GM12865 (cell line): Measurements from ENCODE around the gene VSIG10.
"Not testable (repeated sequence)": the region's sequence is repeated elsewhere in the genome, so short reads cannot be mapped to it uniquely, and the experiment has no call there.

ENCODE experiments used
- DNase-seq: peaks from one replicate; pipeline ENCODE4 v3.0.0; 2010; ENCODE audit warnings: low read depth
- H3K4me3 ChIP-seq: 2 replicates; pipeline ENCODE4 v1.5.1; 2011; ENCODE audit warnings: mild to moderate bottlenecking, low read depth, low read length, control low read depth
- TF ChIP-seq, protein P1 (sequence below): IDR thresholded peaks from 2 replicates; pipeline ENCODE4 v1.5.1; 2011; ENCODE audit warnings: low read length, control low read depth, low read depth, inconsistent platforms; ENCODE audit not compliant: insufficient read depth; ENCODE audit errors: missing control alignments

Gene VSIG10

DNA sequence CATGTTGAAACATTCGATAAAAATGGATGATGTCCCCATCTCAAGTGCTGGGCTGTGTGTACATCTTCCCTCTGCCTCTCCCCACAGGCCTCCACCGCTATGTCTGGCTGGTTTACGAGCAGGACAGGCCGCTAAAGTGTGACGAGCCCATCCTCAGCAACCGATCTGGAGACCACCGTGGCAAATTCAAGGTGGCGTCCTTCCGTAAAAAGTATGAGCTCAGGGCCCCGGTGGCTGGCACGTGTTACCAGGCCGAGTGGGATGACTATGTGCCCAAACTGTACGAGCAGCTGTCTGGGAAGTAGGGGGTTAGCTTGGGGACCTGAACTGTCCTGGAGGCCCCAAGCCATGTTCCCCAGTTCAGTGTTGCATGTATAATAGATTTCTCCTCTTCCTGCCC lies 40.7 kb upstream of the VSIG10 start:
- TF ChIP-seq, protein P1, sequence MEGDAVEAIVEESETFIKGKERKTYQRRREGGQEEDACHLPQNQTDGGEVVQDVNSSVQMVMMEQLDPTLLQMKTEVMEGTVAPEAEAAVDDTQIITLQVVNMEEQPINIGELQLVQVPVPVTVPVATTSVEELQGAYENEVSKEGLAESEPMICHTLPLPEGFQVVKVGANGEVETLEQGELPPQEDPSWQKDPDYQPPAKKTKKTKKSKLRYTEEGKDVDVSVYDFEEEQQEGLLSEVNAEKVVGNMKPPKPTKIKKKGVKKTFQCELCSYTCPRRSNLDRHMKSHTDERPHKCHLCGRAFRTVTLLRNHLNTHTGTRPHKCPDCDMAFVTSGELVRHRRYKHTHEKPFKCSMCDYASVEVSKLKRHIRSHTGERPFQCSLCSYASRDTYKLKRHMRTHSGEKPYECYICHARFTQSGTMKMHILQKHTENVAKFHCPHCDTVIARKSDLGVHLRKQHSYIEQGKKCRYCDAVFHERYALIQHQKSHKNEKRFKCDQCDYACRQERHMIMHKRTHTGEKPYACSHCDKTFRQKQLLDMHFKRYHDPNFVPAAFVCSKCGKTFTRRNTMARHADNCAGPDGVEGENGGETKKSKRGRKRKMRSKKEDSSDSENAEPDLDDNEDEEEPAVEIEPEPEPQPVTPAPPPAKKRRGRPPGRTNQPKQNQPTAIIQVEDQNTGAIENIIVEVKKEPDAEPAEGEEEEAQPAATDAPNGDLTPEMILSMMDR, result no peak
- DNase-seq, result no peak
- no peak overlapping the region for H3K4me3 ChIP-seq

DNA sequence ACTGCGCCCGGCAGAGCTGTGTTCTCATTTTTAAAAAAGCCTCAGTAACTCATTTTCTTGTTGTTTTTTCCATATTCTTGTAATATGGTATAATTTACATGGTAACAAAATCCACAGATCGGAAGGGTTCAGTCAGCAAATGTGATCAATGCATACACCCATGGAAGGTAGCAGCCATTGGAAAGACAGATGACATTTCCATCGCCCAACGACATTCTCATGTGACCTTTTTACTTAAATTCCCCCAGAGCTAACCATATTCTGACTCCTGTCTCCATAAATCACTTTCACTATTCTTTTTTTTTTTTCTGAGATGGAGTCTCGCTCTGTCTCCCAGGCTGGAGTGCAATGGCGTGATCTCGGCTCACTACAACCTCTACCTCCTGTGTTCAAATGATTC lies 37.0 kb upstream of the VSIG10 start:
- DNase-seq, result no peak
- H3K4me3 ChIP-seq, result no peak overlapping the region
- TF ChIP-seq, protein P1, result no peak

DNA sequence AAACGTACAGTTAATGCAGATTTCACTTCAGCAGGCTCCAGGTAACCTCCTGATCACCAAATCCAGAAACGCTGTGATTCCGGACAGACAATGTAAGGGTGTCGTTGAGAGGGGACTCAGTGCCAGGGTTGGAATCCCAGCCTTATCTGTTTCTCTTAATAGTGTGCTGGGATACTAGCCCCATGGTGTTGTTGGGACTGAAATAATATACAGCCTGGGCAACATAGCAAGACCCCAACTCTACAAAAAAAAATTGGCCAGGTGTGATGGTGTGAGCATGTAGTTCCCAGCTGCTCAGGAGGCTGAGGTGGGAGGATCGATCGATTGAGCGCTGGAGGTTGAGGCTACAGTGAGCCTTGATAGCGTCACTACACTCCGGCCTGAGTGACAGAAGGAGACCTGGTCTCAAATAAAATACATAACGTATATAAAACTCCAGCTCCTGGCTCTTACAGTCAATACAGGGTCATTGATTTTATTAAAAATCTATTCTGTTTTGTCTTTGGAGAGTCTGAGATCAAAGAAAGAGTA lies 33.4 kb upstream of the VSIG10 start:
- TF ChIP-seq, protein P1, result no peak
- DNase-seq, result no peak
- H3K4me3 ChIP-seq, result peak overlapping the region; percentile 88

DNA sequence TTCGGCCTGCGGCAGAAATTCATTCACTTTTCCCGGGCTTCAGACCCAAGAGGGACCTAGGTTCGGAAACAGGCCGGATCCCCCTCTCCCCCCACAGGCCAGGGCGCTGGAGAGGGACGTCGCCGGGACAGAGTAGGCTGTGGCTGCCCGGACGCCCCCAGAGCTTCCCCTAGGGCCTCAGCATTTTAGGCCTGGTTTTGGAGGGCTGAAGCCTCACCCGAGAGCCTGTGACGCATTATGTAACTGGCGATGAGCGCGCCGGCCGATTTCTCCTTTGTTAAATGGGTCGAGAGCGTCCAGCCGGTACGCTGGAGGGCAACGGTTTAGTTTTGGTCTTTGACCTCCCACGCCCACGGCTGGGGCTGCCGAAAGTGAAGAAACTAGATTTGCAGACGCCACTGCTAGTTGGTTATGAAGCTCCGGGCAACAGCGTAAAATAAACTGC lies 32.8 kb upstream of the VSIG10 start:
- peak overlapping the region; percentile 88 for H3K4me3 ChIP-seq
- DNase-seq, result peak; percentile 77
- TF ChIP-seq, protein P1, result no peak

DNA sequence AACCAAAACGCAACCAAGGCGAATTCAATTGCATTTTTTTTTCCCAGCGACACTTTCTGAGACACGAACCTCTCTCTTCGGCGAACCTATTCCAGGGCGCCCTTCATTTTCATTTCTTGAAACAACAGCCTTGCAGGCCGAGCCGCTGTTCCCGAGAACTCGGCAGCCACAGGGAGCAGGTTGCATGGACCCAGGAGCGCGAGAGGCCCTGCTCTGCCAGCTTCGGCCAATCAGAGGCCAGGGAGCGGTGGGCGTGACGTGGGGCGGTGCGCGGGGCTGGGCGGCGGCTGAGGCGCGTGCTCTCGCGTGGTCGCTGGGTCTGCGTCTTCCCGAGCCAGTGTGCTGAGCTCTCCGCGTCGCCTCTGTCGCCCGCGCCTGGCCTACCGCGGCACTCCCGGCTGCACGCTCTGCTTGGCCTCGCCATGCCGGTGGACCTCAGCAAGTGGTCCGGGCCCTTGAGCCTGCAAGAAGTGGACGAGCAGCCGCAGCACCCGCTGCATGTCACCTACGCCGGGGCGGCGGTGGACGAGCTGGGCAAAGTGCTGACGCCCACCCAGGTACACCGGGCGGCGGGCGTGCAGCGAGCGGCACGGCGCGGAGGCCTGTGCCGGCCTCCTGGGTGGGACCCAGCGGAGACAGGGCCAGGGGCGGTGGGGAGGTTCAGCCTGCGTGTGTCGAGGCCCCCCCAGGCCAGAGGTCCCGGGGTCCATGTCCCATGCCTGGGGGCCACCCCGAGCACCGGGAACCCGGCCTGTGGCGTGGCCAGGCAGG lies 32.2 kb upstream of the VSIG10 start, which contains the start of gene PEBP1:
Gene PEBP1 (plus strand): TSS at position 337 of the 771 bp plus-strand sequence. CDS start 86 bp downstream, at position 423.
- peak within 1 kb of the TSS; percentile 88 for H3K4me3 ChIP-seq
- TF ChIP-seq, protein P1, result no peak
- peak; percentile 96 for DNase-seq

DNA sequence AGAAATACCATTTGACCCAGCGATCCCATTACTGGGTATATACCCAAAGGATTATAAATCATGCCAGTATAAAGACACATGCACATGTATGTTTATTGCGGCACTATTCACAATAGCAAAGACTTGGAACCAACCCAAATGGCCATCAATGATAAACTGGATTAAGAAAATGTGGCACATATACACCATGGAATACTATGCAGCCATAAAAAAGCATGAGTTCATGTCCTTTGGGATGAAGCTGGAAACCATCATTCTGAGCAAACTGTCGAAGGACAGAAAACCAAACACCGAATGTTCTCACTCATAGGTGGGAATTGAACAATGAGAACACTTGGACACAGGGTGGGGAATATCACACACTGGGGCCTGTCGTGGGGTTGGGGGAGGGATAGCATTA lies 25.6 kb upstream of the VSIG10 start:
- H3K4me3 ChIP-seq, result not testable (repeated sequence)

DNA sequence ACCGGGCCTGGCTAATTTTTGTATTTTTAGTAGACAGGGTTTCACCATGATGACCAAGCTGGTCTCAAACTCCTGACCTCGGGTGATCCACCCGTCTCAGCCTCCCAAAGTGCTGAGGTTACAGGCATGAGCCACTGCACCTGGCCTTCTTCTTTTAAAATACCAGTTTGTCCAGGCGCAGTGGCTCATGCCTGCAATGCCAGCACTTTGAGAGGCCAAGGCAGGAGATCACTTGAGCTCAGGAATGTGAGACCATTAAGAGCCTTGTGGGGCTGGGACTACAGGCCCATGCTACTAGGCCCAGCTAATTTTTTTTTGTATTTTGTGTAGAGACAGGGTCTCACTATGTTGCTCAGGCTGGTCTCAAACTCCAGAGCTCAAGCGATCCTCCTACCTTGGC lies 24.1 kb upstream of the VSIG10 start:
- no peak for DNase-seq
- H3K4me3 ChIP-seq, result no peak overlapping the region
- TF ChIP-seq, protein P1, result no peak

More for the DNA sequence above, 25.6 kb upstream of the VSIG10 start:
- not testable (repeated sequence) for DNase-seq
